CMK (cell line): ENCODE results near the gene KRTAP21-2.
"Not testable (repeated sequence)": the region's sequence is repeated elsewhere in the genome, so short reads cannot be mapped to it uniquely, and the experiment has no call there.

ENCODE experiments used
- DNase-seq: peaks from one replicate; pipeline ENCODE4 v3.0.0-alpha.2; 2010; ENCODE audit warnings: low read depth

The KRTAP21-2 gene

GRCh38 chr21:30747159-30747558 is at the start of gene KRTAP21-2:
KRTAP21-2 (minus strand) TSS chr21:30747259; CDS start chr21:30747202, 57 bp downstream.
- no peak for DNase-seq

GRCh38 chr21:30793581-30794314 is 46.7 kb upstream of the KRTAP21-2 start:
- DNase-seq: no peak

GRCh38 chr21:30779249-30779648 is 32.2 kb upstream of the KRTAP21-2 start:
- no peak for DNase-seq

GRCh38 chr21:30769724-30770431 is 22.8 kb upstream of the KRTAP21-2 start:
- DNase-seq: no peak

GRCh38 chr21:30760776-30761175 is 13.7 kb upstream of the KRTAP21-2 start:
- no peak for DNase-seq

GRCh38 chr21:30758306-30758705 is 11.2 kb upstream of the KRTAP21-2 start:
- no peak for DNase-seq

- not testable (repeated sequence) for DNase-seq
Observed at GRCh38 chr21:30755328-30755727, 8.3 kb upstream of the KRTAP21-2 start, which contains the start of gene KRTAP21-1. KRTAP21-1 (minus strand) TSS chr21:30755428; CDS start chr21:30755378, 50 bp downstream.

GRCh38 chr21:30740462-30740861 is 6.6 kb downstream of the KRTAP21-2 start:
- no peak for DNase-seq

GRCh38 chr21:30733026-30733425 is 14.0 kb downstream of the KRTAP21-2 start:
- DNase-seq: no peak

GRCh38 chr21:30726726-30727125 is 20.3 kb downstream of the KRTAP21-2 start:
- no peak for DNase-seq

GRCh38 chr21:30719401-30719800 is 27.7 kb downstream of the KRTAP21-2 start:
- DNase-seq: no peak

- no peak for DNase-seq
Observed at GRCh38 chr21:30718239-30718909, 28.7 kb downstream of the KRTAP21-2 start, which contains the start of gene KRTAP21-3. KRTAP21-3 (minus strand) TSS chr21:30718777; CDS start chr21:30718759, 18 bp downstream.

- DNase-seq: no peak
Observed at GRCh38 chr21:30717105-30717504, 30.0 kb downstream of the KRTAP21-2 start.

- DNase-seq: no peak
Observed at GRCh38 chr21:30714946-30715345, 32.1 kb downstream of the KRTAP21-2 start.

GRCh38 chr21:30714456-30714855 is 32.6 kb downstream of the KRTAP21-2 start:
- DNase-seq: no peak

- no peak for DNase-seq
Observed at GRCh38 chr21:30713766-30714165, 33.3 kb downstream of the KRTAP21-2 start.

- no peak for DNase-seq
Observed at GRCh38 chr21:30710499-30710898, 36.6 kb downstream of the KRTAP21-2 start.

GRCh38 chr21:30707409-30707808 is 39.6 kb downstream of the KRTAP21-2 start:
- no peak for DNase-seq
